GM19395 (cell line): Measurements from ENCODE around the gene FTCD.
"Not testable (repeated sequence)": the region's sequence is repeated elsewhere in the genome, so short reads cannot be mapped to it uniquely, and the experiment has no call there.

ENCODE experiments used
- ATAC-seq: cut with Tn5 transposase; IDR thresholded peaks from one replicate; pipeline ENCODE4 v1.9.1; 2021; ENCODE audit warnings: mild to moderate bottlenecking, moderate library complexity; ENCODE audit not compliant: unreplicated experiment

Gene FTCD

DNA sequence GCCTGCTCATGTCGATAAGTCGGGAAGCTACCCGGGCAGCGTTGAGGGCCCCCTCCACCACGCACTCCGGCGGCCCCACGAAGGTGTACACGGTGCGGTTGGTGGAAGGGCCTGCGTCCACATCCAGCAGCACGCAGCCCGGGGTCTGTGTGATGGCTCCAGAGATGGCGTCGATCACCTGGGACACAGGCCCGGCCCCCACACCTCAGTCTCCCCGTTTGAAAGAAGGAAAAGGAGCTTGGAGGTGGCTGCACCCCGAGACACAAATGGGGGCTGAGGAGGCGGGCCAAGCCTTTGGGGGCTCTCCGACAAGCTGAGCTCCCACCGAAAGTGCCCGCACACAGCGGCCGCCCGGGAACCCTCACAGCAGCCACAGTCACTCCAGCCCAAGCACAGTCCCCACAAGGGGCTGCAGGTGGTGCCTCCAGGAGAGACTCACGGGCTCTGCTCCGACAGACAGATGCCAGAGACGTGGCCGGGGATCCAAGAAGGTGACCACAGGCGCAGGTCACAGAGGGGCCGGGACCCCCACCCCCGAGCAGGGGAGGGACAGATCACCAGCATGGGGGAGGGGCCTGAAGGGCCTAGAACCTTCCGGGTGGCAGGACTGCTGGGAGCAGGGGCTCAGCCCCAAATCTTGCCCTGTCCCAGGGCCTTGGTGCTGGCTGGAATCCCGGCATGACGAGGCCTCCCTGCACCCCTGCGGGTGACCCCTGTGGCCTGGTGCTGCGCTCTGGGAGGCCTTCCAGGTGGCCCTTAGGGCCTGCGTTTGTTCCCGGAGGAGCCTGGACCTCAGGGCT, 1.0 kb downstream of the FTCD start:
- ATAC-seq = no peak

DNA sequence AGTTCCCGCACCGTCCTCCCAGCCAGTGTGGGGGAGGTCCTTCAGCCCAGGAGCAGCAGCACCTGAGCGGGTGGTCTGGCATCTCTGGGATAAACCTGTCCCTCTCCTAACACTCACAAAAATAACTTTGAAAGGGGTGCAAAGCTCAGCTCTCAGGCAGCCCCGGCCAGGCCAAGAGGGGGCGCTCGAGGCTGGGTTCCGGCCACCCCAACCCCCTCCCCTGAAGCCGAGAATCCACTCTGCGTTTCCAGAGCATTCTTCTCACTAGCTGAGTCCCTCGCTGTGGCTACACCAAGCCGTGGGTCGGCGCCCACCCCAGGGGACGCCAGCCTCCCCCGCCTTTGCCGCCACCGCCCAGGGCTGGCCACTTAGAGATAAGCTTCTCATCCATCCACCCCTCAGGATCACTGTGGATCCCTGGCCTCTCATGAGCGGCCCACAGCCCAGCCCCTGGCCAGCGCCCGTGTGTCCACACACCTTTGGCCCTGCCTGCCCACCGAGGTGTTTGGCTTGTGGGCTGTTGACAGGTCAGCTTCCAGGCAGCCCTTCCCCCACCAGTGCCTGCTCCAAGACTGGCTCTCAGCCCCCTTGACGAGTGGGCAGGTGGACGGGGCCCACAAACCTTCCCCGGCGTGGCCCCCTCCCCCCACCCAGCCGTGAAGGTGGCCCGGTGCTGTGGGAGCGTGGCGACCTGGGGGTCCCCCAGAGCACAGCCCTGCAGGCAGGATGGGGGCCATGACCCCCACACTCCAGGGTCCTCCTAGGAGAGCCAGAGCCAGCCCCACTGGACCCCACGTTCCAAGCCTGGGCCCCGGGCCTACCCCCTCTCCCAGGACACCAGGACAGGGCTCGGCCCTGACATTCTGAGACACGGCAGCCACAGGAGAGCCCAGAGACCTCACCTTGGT, 1.9 kb downstream of the FTCD start:
- no peak for ATAC-seq

DNA sequence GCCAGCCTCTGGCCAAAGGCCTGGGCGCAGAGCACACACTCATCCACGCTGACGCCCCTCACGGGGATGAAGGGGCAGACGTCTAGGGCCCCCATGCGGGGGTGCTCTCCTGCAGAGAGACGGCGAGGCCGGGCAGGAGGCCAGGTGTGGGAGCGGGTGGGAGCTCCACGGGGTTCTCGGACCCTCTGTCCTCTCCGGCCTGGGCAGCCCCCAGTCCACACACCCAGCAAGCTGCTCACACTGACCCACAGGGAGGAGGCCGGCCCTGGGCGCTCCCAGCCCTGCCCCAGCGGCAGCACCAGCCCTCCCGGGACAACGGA, 2.5 kb downstream of the FTCD start:
- ATAC-seq = no peak

DNA sequence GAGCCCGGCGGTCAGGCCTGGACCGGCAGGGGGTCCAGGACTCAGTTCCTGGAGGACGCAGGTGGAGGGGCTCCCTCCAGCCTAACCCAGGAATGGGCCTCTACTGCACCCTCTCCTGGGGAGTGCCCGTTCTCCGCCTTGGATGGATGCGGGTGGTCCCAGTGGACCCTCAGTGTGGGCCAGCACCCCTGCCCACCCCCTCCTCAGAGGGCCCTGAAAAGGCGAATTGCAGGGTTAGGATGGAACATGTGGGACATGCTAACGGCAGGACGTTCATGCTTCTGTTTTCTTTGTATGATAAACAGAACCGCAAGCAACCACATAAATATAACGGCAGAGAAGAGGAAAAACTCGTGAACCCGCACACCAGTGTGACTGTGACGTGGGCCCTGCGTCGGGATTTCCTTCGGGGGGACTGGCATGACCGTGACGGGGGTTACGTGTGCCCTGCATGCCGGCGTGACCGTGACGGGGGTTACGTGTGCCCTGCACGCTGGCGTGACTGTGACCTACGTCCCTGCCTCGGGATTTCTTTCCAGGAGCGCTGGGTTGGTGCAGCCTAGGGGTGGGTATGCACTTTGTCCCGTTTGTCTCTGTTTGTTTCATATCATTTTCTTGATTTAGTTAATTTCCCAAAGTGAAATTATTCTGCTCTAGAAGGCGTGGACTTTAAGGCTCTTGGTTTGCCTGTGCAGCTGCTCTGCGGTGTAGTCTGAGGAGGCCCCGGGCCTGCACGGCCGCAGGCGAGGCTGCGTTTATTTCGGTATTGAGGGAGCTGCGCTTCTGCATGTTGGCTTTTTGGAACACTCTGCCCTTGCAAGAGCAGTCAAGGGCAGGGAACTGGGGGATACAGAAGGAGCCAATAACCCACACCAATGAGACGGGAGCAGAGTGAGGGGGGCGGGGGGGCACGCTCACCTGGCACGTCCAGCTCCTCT, 3.1 kb downstream of the FTCD start:
- ATAC-seq = no peak

DNA sequence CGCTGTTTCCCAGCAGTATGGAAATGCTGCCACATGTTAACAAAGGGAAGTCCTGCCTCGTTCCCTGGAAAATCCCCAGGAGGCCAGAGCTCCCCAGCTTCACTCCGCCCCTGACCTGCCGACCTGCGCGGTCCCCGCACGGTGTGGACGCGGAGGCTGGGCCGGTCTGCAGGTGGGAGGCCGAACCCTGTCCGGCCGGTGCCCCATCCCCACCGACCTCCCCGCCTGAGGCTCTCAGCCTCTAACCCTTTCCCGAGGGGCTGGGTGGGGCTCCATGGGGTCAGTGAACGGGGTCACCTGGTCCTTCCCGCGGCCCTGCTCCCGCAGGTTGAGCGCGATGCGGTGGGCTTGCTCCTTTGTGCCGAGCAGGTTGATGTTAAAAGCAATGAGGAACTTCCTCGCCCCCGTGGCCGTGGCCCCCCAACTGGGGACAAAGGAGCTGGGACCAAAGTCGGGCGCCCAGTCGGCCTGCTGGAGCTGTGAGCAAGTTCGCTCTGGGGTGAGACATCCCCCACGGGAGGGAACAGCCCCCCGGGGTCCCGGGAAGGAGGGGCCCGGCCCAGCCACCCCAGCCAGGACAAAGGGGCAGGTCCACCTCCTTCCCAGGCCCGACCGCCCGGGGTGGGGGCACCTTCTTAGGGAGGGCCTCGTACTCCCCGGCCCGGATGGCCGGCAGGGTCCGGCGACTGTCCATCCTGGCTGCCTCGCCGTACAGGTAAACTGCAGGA, 4.0 kb downstream of the FTCD start:
- no peak for ATAC-seq

DNA sequence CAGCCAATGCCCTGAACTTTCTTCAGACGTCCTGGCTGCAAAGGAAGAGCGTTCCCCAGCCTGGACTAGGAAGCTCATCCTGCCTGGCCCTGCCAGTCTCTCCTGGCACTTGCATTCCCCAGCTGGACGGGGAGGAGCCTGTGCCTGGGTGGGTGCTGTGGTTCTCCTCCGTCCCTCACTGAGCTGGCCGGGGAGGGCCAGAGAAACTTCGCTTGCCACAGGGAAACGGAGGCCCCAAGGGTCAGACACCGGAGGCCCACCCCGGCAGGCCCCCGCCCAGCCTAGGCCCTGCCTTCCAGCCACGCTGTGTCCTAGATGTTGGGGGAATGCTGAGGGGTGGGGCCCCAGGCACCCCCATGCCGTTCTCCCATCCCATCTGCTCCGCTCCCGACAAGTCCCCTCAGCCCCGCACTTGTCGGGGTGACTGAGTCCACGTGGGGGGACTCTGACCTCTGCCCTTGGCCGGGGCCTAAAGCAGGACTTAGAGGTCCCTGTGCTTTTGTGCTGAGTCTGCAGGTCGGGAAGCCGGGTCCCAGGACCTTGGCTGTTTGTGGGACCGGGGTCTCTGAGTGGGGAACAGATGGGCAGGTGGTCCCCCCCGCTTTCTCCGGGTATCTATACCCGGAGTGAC, 4.8 kb downstream of the FTCD start:
- no peak for ATAC-seq

DNA sequence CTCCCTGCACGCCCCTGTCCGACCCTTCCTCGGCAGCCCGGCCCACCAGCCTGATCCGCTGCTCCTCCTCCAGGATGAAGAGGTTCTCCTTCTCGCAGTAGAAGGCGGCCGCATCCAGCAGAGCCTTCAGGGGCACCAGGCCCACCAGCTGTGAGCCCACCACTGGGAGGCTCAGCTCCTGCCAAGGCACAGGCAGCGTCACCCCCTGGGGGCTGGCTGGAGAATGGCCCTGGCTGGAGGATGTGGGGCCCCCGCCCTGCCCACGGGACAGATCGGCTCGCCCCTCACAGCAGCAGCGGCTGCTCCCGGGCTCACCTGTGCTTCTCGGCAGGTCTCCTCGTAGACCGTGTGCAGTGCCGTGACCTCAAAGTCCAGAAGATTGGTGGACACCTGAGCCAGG, 5.3 kb downstream of the FTCD start:
- ATAC-seq = no peak

DNA sequence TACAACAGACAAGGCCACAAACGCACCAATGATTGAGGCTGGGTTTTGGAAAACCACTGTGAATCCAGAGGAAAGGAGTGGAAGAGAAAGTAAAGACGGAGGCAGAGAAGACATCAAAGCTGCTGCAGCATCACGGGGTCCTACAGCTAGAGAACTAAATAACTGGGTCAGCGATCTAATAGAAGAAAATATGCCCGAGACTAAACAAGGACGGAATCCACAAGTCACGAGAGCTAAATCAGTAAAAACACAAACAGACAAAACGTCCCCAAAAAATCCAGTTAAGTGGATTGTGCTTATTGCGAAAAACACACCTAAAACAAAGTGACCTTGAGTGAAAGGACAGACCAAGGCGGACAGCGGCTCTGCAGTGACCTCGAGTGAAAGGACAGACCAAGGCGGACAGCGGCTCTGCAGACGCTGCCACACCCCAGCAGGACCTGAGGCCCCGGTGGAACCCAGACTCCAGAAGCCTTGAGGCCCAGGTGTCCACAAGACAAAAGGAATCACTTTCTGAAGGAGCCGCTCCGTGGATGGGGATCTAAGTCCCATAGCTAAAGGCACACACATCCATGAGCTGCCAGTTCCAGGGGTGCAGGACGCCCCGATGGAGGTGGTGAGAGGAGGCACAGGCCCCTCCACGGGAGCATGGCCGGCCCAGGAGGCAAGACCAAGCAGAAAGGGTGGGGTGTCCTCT, 6.0 kb downstream of the FTCD start:
- ATAC-seq = no peak

DNA sequence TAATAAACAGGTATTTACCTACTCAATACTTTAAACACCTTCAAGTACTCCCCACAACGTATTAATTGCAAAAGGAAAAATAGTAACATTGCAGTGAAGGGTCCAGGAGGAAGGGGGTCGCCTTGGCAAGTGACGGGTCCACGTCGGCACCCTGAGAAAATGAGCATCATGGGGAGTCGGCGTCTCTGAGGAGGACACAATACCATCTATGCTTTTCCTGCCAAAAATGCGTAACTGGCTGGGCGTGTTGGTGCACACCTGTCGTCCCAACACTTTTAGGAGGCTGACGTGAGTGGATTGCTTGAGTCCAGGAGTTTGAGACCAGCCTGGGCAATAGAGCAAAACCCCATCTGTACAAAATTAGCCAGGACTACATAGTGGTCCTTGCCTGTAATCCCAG, 7.3 kb downstream of the FTCD start:
- no peak for ATAC-seq

DNA sequence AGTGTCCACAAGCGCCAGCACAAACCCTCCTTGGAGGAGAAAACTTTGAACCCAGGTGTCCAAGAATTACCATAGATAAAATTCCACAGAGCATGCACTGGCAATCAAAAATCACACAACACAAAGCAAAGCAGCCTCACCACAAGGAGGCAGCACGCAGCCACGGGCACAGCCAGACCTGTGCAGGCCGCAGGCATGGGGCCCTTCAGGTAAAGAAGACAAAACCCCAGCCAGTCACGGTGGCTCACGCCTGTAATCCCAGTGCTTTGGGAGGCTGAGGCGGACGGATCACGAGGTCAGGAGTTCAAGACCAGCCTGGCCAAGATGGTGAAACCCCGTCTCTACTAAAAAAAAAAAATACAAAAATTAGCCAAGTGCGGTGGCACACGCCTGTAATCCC, 8.0 kb downstream of the FTCD start:
- not testable (repeated sequence) for ATAC-seq

DNA sequence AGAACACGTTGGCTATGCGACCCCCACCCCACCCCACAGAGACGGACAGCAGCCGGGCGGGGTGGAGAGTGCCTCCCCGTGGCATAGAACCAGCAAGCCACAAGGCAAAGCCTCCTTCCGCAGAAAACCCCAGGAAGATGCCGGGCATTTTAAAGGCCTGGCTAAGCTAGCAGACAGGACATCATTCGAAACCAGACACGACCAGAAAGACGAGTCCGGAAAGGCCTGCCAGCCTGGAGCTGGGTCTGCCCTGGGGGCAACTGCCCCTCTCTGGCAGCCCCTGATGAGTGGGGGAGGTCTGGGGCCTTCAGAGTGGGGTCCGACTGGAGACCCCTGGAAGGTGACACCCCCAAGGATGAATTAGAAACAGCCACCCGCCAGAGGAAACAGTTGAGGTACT, 8.5 kb downstream of the FTCD start:
- no peak for ATAC-seq

DNA sequence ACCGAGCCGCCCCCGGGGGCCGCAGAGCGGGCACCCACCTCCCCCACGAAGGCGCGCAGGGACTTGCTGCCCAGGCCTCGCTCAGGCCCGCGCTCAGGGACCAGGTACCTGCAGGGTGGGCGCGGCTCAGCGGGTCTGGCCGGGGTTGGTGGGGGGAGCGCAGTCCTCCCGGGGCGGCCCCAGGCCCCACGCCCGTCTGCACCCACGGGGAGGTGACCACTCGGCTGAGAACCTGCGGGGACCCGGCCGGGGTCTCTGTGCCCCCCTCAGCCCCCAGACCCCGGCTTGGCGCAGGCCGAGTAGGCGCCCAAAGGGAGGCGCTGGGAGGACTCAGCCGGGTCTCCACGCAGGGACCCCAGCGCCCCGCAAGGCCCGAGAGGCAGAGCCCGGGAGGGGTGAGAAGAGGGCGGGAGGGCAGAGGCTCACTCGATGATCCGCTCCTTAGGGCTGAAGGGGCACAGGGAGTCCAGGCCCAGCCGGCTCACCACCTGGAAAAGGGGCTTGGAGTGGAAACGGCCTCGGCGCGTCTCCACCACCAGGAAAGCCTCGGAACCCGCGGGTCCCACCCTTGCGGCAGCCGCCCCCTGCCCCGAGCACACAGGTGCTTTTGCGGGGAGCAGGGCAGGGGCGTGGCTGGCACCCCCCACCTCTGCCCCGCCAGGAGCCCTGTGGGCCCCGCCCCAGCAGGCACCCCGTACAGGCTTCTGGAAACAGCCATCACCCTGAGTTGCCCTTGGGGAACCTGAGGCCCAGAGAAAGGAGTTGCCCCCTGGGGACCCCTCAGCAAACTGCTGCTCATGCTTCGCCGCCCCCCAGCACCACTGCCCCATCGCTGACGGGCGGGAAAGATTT, 9.3 kb downstream of the FTCD start:
- ATAC-seq = no peak

DNA sequence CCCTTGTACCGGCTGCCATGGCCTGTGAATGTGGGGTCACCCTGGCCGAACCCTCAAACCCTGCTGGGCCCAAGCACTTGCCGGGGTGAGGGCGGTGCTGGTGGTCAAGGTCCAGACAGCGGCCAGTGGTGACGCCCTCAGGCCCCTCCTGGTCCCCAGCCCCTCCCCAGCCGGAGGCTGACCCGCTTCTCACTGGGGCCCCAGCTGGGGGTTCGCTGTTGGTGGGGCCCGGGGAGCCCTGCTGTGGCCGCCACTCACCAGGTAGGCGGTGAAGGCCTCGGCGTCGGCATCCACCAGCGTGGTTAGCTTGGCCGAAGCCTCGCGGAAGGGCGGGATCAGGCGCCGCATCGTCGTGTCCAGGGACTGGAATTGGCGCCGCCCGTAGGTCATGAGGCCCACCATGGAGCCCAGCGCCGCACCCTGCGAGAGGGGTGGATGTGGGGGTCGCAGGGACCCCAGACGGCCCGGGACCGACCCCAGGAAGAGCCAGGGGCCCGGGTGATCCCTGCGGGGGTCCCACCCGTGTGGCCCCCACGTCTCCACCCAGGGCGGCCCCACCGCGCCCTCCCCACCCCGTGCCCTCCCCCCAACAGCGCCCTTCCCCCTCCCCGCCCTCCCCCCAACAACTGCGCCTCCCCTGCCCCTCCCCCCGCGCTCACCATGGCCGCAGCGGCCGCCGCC, 10.1 kb downstream of the FTCD start:
- no peak for ATAC-seq

DNA sequence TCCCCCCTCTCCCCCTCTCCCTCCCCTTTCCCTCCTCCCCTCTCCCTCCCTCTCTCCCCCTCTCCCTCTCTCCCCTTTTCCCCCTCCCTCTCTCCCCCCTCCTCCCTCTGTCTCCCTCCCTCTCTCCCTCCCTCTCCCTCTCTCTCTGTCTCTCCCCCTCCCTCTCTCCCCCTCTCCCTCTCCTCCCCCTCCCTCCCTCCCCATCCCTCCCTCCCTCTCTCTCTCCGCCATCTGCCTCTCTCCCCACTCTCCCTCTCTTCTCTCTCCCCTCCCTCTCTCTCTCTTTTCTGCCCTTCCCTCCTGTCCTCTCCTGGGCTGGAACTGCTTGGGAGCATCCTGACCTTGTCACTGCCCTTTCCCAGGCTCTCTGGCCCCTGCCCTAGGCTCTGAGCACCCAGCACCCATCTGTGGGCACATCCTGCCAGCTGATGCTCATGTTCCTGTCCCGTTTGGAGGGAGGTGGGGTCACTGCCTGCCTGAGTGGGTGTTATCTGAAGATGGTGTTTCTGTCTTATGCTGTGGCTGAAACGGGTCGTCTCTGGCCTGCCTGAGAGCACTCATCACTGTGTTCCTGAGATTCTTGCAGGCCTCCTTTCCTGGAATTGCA, 10.8 kb downstream of the FTCD start:
- no peak for ATAC-seq

DNA sequence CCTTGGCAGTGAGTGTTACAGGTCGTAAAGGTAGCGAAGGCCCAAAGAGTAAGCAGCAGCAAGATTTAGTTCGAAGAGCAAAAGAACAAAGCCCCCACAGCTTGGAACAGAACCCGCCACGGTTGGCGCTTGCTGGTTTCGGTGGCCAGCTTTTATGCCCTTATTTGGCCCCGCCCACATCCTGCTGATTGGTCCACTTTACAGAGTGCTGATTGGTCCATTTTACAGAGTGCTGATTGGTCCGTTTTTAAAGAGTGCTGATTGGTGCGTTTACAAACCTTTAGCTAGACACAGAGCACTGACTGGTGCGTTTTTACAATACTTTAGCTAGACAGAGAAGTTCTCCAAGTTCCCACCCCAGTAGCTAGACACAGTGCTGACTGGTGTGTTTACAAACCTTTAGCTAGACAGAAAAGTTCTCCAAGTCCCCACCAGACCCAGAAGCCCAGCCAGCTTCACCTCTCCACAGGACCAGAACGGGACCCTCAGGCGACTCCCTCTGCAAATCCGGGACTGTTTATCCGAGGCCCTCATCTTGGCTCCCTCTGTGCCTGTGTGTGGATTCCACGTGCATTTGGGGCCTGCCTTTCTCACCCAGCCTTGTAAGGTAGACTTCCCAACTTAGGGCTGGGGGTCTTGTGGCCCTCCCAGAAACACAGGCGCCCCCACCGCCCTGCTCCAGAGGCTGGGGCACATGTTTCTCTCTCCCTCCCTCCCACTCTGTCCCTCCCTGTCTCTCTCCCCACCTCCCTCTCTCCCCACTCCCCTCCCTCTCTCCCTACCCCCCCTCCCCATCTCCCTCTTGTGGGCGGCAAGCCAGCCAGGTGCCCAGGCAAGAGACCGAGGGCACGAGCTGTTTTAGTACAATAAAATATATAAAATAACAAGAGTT, 12.6 kb downstream of the FTCD start:
- no peak for ATAC-seq

DNA sequence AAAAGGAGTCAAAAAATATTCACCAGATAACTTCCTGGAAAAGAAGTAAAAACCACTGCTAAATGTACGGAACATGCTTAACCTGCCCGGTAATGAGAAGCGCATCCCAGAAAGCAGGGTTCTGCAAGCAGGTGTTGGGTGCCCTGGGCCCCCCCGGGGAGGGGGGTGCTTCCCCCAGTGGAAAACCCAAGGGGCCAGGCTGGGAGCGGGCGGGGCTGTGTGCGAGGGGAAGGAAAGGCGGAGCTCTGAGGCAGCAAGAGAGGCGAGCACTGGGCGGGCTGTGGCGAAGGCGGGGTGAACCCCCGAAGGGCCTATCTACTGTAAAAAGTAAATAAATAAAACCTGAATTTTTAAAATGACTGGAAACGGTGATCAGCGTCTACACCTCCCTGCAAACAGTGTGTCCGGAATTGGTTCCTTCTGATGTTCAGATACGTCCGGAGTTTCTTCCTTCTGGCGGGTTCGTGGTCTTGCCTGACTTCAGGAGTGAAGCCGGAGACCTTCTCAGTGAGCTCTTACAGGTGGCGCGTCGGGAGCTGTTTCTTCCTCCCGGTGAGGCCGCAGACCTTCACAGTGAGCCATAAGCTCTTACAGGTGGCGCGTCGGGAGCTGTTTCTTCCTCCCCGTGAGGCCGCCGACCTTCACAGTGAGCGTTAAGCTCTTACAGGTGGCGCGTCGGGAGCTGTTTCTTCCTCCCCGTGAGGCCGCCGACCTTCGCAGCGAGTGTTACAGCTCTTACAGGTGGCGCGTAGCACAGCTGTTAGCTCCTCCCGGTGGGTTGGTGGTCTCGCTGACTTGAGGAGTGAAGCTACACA, 13.4 kb downstream of the FTCD start:
- no peak for ATAC-seq
